Caco-2 (cell line): ENCODE data around the gene EXD3. TPM values are rescaled to one million over a fixed set of nuclear protein-coding genes. Genes with fewer than 3 reads are reported as not detected.

Experiments used
- BruUV-seq: library from RNA; stranded (reverse); fragments of 400-500 nt; replicated peaks from 2 replicates; lab custom pipeline; 2021; lab: Mats Ljungman, UMichigan
- CTCF ChIA-PET: fragments of 300-600 bp; sonication (Branson Sonifier 250); formaldehyde crosslinking; loops from one replicate; lab custom pipeline; 2022; ENCODE audit warnings: antibody characterized with exemption; lab: Charles Lee
- POLR2A ChIA-PET: fragments of 300-600 bp; sonication (Branson Sonifier 250); formaldehyde crosslinking; loops from one replicate; lab custom pipeline; 2022; ENCODE audit warnings: antibody characterized with exemption; lab: Charles Lee
- DNase-seq, 2 experiments: peaks; one replicate each; pipeline versions ENCODE4 v3.0.0 to v3.0.0-alpha.2; 2020 to 2022
- H3K27me3 ChIP-seq: replicated peaks from 2 replicates; pipeline ENCODE4 v1.6.0; 2011; ENCODE audit warnings: low read length; ENCODE audit not compliant: control insufficient read depth, insufficient read depth
- H3K36me3 ChIP-seq: 2 replicates; pipeline ENCODE4 v1.5.1; 2011; ENCODE audit warnings: low read length; ENCODE audit not compliant: control insufficient read depth, insufficient read depth
- H3K4me1 ChIP-seq: fragments of 250-450 bp; sonication (Bioruptor Pico); 2 replicates; pipeline ENCODE4 v1.5.1; 2020; ENCODE audit warnings: mild to moderate bottlenecking
- H3K4me3 ChIP-seq: 2 replicates; pipeline ENCODE4 v1.5.1; 2011; ENCODE audit warnings: low read depth, mild to moderate bottlenecking, control low read depth, low read length
- H3K9me3 ChIP-seq: fragments of 250-450 bp; sonication (Bioruptor Pico); 2 replicates; pipeline ENCODE4 v1.5.1; 2020; ENCODE audit warnings: mild to moderate bottlenecking, moderate library complexity
- H3K27ac Mint-ChIP-seq: one replicate; pipeline ENCODE4 v1.8.0; 2022; ENCODE audit warnings: mixed read lengths; ENCODE audit not compliant: unreplicated experiment
- H3K27me3 Mint-ChIP-seq: one replicate; pipeline ENCODE4 v1.8.0; 2022; ENCODE audit warnings: mixed read lengths; ENCODE audit not compliant: insufficient read depth, unreplicated experiment
- H3K36me3 Mint-ChIP-seq: one replicate; pipeline ENCODE4 v1.8.0; 2022; ENCODE audit warnings: mild to moderate bottlenecking, mixed read lengths; ENCODE audit not compliant: insufficient read depth, unreplicated experiment
- H3K4me1 Mint-ChIP-seq: one replicate; pipeline ENCODE4 v1.8.0; 2022; ENCODE audit warnings: low read depth, mixed read lengths; ENCODE audit not compliant: unreplicated experiment
- H3K4me3 Mint-ChIP-seq: one replicate; pipeline ENCODE4 v1.8.0; 2022; ENCODE audit warnings: mild to moderate bottlenecking, moderate library complexity, mixed read lengths; ENCODE audit not compliant: unreplicated experiment
- H3K9me3 Mint-ChIP-seq: one replicate; pipeline ENCODE4 v1.8.0; 2022; ENCODE audit warnings: mixed read lengths; ENCODE audit not compliant: unreplicated experiment
- CTCF ChIP-seq, 2 experiments: fragments of 200-600 bp in 1 of 2; IDR thresholded peaks; 1 replicate in 1 of 2; 2 replicates in 1 of 2; pipeline versions ENCODE4 v1.5.1 to v1.8.0; 2011 to 2022; ENCODE audit warnings: antibody characterized with exemption in 1 of 2, control low read depth in 1 of 2, inconsistent platforms in 1 of 2, low read depth in 1 of 2, low read length in 1 of 2, mild to moderate bottlenecking in 1 of 2, moderate library complexity in 1 of 2; ENCODE audit not compliant: insufficient read depth in 1 of 2, severe bottlenecking in 1 of 2, unreplicated experiment in 1 of 2
- intact Hi-C: fragments of 100-400 bp; cut with micrococcal nuclease; formaldehyde crosslinking; loops from one replicate; pipeline ENCODE4 v1.10.0; 2022; ENCODE audit not compliant: unreplicated experiment
- total RNA-seq: library from RNA; stranded (reverse); gene quantifications from 2 replicates; pipeline ENCODE4 v1.2.3, GENCODE V29; 2022

Gene EXD3
- total RNA-seq, 1 experiment from 2014 or later = 10.9 TPM

GRCh38 chr9:137266585-137267453, 156.1 kb downstream of the EXD3 start:
- H3K27me3 Mint-ChIP-seq = no peaks in the 10 kb centered on the region
- TF ChIP-seq CTCF (IDR thresholded peaks at IDR 0.05; ENCODE audit: insufficient read depth in 1 of 2, low read depth in 1 of 2, low read length in 1 of 2, severe bottlenecking in 1 of 2, unreplicated experiment in 1 of 2) = no peak
- Histone ChIP-seq H3K36me3 (peaks cover 3% of the 10 kb centered on the region), H3K4me1 (no peaks in the 10 kb centered on the region), H3K27me3 (no peaks in the 10 kb centered on the region), H3K4me3 (no peak overlapping the region), H3K9me3 (no peaks in the 10 kb centered on the region)
- no peaks in the 10 kb centered on the region for H3K4me1 Mint-ChIP-seq
- no peak for DNase-seq
- POLR2A ChIA-PET = no interaction called here
- peaks cover 78% of the 10 kb centered on the region for H3K36me3 Mint-ChIP-seq
- H3K9me3 Mint-ChIP-seq = no peaks in the 10 kb centered on the region
- H3K4me3 Mint-ChIP-seq = no peak overlapping the region
- CTCF ChIA-PET = interaction anchor here (0.7 kb wide), 1 partner anchor 268 kb away, joined by 8 read pairs; no protein-coding TSS in a partner anchor
- no peak overlapping the region for H3K27ac Mint-ChIP-seq
- no TSS peak for BruUV-seq
- intact Hi-C loops = no loop called here

DNA sequence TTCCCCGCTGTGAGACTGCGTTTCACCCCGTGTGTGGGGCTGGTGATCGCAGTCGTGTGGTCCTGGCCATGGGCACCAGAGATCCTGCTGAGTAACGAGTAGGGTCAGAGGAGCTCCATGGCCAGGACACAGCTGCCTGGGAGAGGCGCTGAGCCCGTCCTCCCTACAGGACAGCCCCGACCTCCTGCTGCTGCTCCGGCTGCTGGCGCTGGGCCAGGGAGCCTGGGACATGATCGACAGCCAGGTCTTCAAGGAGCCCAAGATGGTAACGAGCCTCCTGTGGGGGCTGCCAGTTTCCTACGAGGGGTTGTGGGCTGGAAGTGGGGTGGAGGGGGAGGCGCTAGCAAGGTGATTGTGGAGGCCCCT, 156.8 kb downstream of the EXD3 start:
- POLR2A ChIA-PET = no interaction called here
- Mint-ChIP-seq H3K9me3 (no peaks in the 10 kb centered on the region), H3K27me3 (no peaks in the 10 kb centered on the region), H3K36me3 (peaks cover 79% of the 10 kb centered on the region), H3K4me3 (no peak overlapping the region), H3K4me1 (no peaks in the 10 kb centered on the region), H3K27ac (no peak overlapping the region)
- H3K9me3 ChIP-seq = no peaks in the 10 kb centered on the region
- no TSS peak for BruUV-seq
- intact Hi-C loops = no loop called here
- no peak for DNase-seq
- H3K36me3 ChIP-seq = peaks cover 3% of the 10 kb centered on the region
- no peaks in the 10 kb centered on the region for H3K27me3 ChIP-seq
- no peak overlapping the region for H3K4me3 ChIP-seq
- no peak for TF ChIP-seq CTCF (IDR thresholded peaks at IDR 0.05; ENCODE audit: insufficient read depth in 1 of 2, low read depth in 1 of 2, low read length in 1 of 2, severe bottlenecking in 1 of 2, unreplicated experiment in 1 of 2)
- CTCF ChIA-PET = interaction anchor here (0.8 kb wide), 1 partner anchor 12 kb away, joined by 3 read pairs; no protein-coding TSS in a partner anchor
- no peaks in the 10 kb centered on the region for H3K4me1 ChIP-seq

- ChIA-PET POLR2A (no interaction called here), CTCF (interaction anchor here (0.8 kb wide), 1 partner anchor 12 kb away, joined by 3 read pairs; no protein-coding TSS in a partner anchor)
- H3K4me3 Mint-ChIP-seq = no peak overlapping the region
- H3K27me3 ChIP-seq = no peaks in the 10 kb centered on the region
- H3K36me3 Mint-ChIP-seq = peaks cover 78% of the 10 kb centered on the region
- no peak for TF ChIP-seq CTCF (IDR thresholded peaks at IDR 0.05; ENCODE audit: insufficient read depth in 1 of 2, low read depth in 1 of 2, low read length in 1 of 2, severe bottlenecking in 1 of 2, unreplicated experiment in 1 of 2)
- H3K9me3 ChIP-seq = no peaks in the 10 kb centered on the region
- H3K4me1 Mint-ChIP-seq = no peaks in the 10 kb centered on the region
- DNase-seq = no peak
- no peak overlapping the region for H3K4me3 ChIP-seq
- peaks cover 3% of the 10 kb centered on the region for H3K36me3 ChIP-seq
- no peaks in the 10 kb centered on the region for H3K9me3 Mint-ChIP-seq
- no peaks in the 10 kb centered on the region for H3K27me3 Mint-ChIP-seq
- BruUV-seq = no TSS peak
- H3K27ac Mint-ChIP-seq = no peak overlapping the region
- intact Hi-C loops = no loop called here
- no peaks in the 10 kb centered on the region for H3K4me1 ChIP-seq
These were observed 157.3 kb downstream of the EXD3 start for GRCh38 chr9:137265496-137266161.
